IMR-90 (cell line): ENCODE measurements around the gene MMAB. TPM values are rescaled to one million over a fixed set of nuclear protein-coding genes. Genes with fewer than 3 reads are reported as not detected.

Experiments
- ATAC-seq: fragments of 200-7000 bp; cut with Tn5 transposase; 2 replicates; pipeline ENCODE4 v1.9.1; 2020; ENCODE audit warnings: low read depth, mild to moderate bottlenecking, moderate library complexity
- BruUV-seq: library from RNA; stranded (reverse); fragments of 400-500 nt; replicated peaks from 2 replicates; lab custom pipeline; 2021; lab: Mats Ljungman, UMichigan
- CTCF ChIA-PET: fragments of 300-600 bp; formaldehyde crosslinking; extraction: SDS; loops from one replicate; lab custom pipeline; 2021; ENCODE audit warnings: antibody characterized with exemption; lab: Yijun Ruan, JAX
- POLR2A ChIA-PET: fragments of 300-600 bp; sonication (Branson Sonifier 250); formaldehyde crosslinking; loops from one replicate; lab custom pipeline; 2022; ENCODE audit warnings: antibody characterized with exemption; ENCODE audit not compliant: unreplicated experiment; lab: Charles Lee
- DNase-seq: peaks from one replicate; pipeline ENCODE4 v3.0.0; 2013
- H2AFZ ChIP-seq: replicated peaks from 2 replicates; pipeline ENCODE3; 2013; ENCODE audit warnings: low read length, mild to moderate bottlenecking; ENCODE audit not compliant: poor library complexity
- H2AK5ac ChIP-seq: 2 replicates; pipeline ENCODE4 v1.6.1; 2013; ENCODE audit warnings: low read depth, low read length, inconsistent platforms
- H2AK9ac ChIP-seq: replicated peaks from 2 replicates; pipeline ENCODE3; 2013; ENCODE audit warnings: mild to moderate bottlenecking, low read depth, low read length, moderate library complexity; ENCODE audit not compliant: poor library complexity
- H2BK120ac ChIP-seq: 2 replicates; pipeline ENCODE4 v1.6.1; 2013; ENCODE audit warnings: low read depth, low read length, inconsistent platforms
- H2BK15ac ChIP-seq: 3 replicates; pipeline ENCODE4 v1.6.1; 2013; ENCODE audit warnings: low read depth, low read length, inconsistent platforms
- H2BK20ac ChIP-seq: 2 replicates; pipeline ENCODE4 v1.6.1; 2013; ENCODE audit warnings: low read depth, mild to moderate bottlenecking, inconsistent platforms, low read length, moderate library complexity
- H2BK5ac ChIP-seq: 2 replicates; pipeline ENCODE4 v1.6.1; 2013; ENCODE audit warnings: mild to moderate bottlenecking, low read depth, low read length, inconsistent platforms; ENCODE audit not compliant: poor library complexity, severe bottlenecking
- H3K14ac ChIP-seq: replicated peaks from 2 replicates; pipeline ENCODE4 v1.6.1; 2013; ENCODE audit warnings: low read depth, low read length, inconsistent platforms
- H3K18ac ChIP-seq: 2 replicates; pipeline ENCODE4 v1.6.1; 2013; ENCODE audit warnings: low read depth, low read length, control low read depth
- H3K23ac ChIP-seq: 2 replicates; pipeline ENCODE4 v1.6.1; 2013; ENCODE audit warnings: low read depth, low read length, inconsistent platforms
- H3K27ac ChIP-seq: 2 replicates; pipeline ENCODE4 v1.5.1; 2013; ENCODE audit warnings: mild to moderate bottlenecking, control low read depth, low read length; ENCODE audit not compliant: insufficient read depth
- H3K27me3 ChIP-seq: 2 replicates; pipeline ENCODE4 v1.6.1; 2013; ENCODE audit warnings: low read length; ENCODE audit not compliant: control insufficient read depth, insufficient read depth
- H3K36me3 ChIP-seq: 2 replicates; pipeline ENCODE4 v1.6.1; 2013; ENCODE audit warnings: low read length, mixed read lengths; ENCODE audit not compliant: control insufficient read depth, insufficient read depth
- H3K4ac ChIP-seq: 2 replicates; pipeline ENCODE4 v1.6.1; 2013; ENCODE audit warnings: low read depth, low read length, inconsistent platforms
- H3K4me1 ChIP-seq: 2 replicates; pipeline ENCODE4 v1.6.1; 2013; ENCODE audit warnings: low read length, mixed read lengths; ENCODE audit not compliant: control insufficient read depth, insufficient read depth
- H3K4me2 ChIP-seq: 2 replicates; pipeline ENCODE4 v1.6.1; 2013; ENCODE audit warnings: low read depth, mild to moderate bottlenecking, control low read depth, low read length, moderate library complexity
- H3K4me3 ChIP-seq: 2 replicates; pipeline ENCODE4 v1.5.1; 2013; ENCODE audit warnings: low read depth, mild to moderate bottlenecking, control low read depth, low read length, moderate library complexity; ENCODE audit not compliant: insufficient read depth
- H3K56ac ChIP-seq: 2 replicates; pipeline ENCODE4 v1.6.1; 2013; ENCODE audit warnings: low read length, inconsistent platforms; ENCODE audit not compliant: insufficient read depth; ENCODE audit errors: extremely low read depth
- H3K79me1 ChIP-seq, 2 experiments: 2 replicates each; pipeline ENCODE4 v1.6.1; 2013; ENCODE audit warnings: low read length in 2 of 2, inconsistent platforms in 1 of 2, low read depth in 1 of 2
- H3K9ac ChIP-seq: 2 replicates; pipeline ENCODE4 v1.6.1; 2013; ENCODE audit warnings: low read depth, low read length, control low read depth
- H3K9me1 ChIP-seq: 2 replicates; pipeline ENCODE4 v1.6.1; 2013; ENCODE audit warnings: low read length, inconsistent platforms; ENCODE audit not compliant: insufficient read depth
- H3K9me3 ChIP-seq: 2 replicates; pipeline ENCODE4 v1.6.1; 2013; ENCODE audit warnings: low read length; ENCODE audit not compliant: control insufficient read depth, insufficient read depth
- H4K20me1 ChIP-seq: 2 replicates; pipeline ENCODE4 v1.6.1; 2013; ENCODE audit warnings: low read length, inconsistent platforms; ENCODE audit not compliant: insufficient read depth
- H4K5ac ChIP-seq: 2 replicates; pipeline ENCODE4 v1.6.1; 2013; ENCODE audit warnings: mild to moderate bottlenecking, low read depth, low read length, control low read depth
- H4K8ac ChIP-seq, 2 experiments: 2 replicates each; pipeline ENCODE4 v1.6.1; 2013; ENCODE audit warnings: low read depth in 2 of 2, low read length in 2 of 2, control low read depth in 1 of 2, inconsistent platforms in 1 of 2
- H4K91ac ChIP-seq: 2 replicates; pipeline ENCODE4 v1.6.1; 2013; ENCODE audit warnings: low read depth, low read length, inconsistent platforms; ENCODE audit not compliant: insufficient read depth
- CEBPB ChIP-seq: IDR thresholded peaks from 2 replicates; pipeline ENCODE4 v1.6.1; 2012; ENCODE audit warnings: low read depth, low read length, improper control_type of control experiment
- CHD1 ChIP-seq: IDR thresholded peaks from 2 replicates; pipeline ENCODE4 v1.6.1; 2012; ENCODE audit warnings: low read depth, low read length, improper control_type of control experiment
- ELK1 ChIP-seq: fragments of 150-350 bp; IDR thresholded peaks from 2 replicates; pipeline ENCODE4 v1.6.1; 2016; ENCODE audit warnings: low read depth, mild to moderate bottlenecking, low read length, moderate library complexity, borderline replicate concordance
- FOS ChIP-seq: fragments of 150-350 bp; IDR thresholded peaks from 2 replicates; pipeline ENCODE4 v1.6.1; 2016; ENCODE audit warnings: low read depth, low read length
- MAFK ChIP-seq: IDR thresholded peaks from 2 replicates; pipeline ENCODE4 v1.6.1; 2012; ENCODE audit warnings: low read depth, low read length, improper control_type of control experiment
- MAZ ChIP-seq: IDR thresholded peaks from 2 replicates; pipeline ENCODE4 v1.6.1; 2012; ENCODE audit warnings: low read depth, mild to moderate bottlenecking, low read length, improper control_type of control experiment, moderate library complexity, borderline replicate concordance
- MXI1 ChIP-seq: IDR thresholded peaks from 2 replicates; pipeline ENCODE4 v1.6.1; 2012; ENCODE audit warnings: low read depth, mild to moderate bottlenecking, low read length, moderate library complexity, borderline replicate concordance
- RAD21 ChIP-seq: IDR thresholded peaks from 2 replicates; pipeline ENCODE4 v1.6.1; 2012; ENCODE audit warnings: low read length, improper control_type of control experiment
- RCOR1 ChIP-seq: IDR thresholded peaks from 2 replicates; pipeline ENCODE4 v1.6.1; 2012; ENCODE audit warnings: mild to moderate bottlenecking, low read length, improper control_type of control experiment; ENCODE audit not compliant: insufficient replicate concordance
- USF2 ChIP-seq: fragments of 150-350 bp; IDR thresholded peaks from 2 replicates; pipeline ENCODE4 v1.6.1; 2017; ENCODE audit warnings: mild to moderate bottlenecking, antibody characterized with exemption, low read length, low read depth
- WGBS, 2 experiments: methylation state at CpG; one replicate each; pipeline versions ENCODE4 v1.1.5 to v1.1.7; 2013; ENCODE audit warnings: missing lambda C conversion rate in 2 of 2; ENCODE audit not compliant: insufficient read length in 1 of 2; ENCODE audit errors: extremely low coverage in 2 of 2; 5-methylcytosine and 5-hydroxymethylcytosine counted together
- dilution Hi-C: fragments of 300-500 bp; cut with HindIII; formaldehyde crosslinking; loops from one replicate; pipeline ENCODE4 v1.14.3; 2018; ENCODE audit warnings: low sequenced_read_pairs; ENCODE audit not compliant: unreplicated experiment
- in situ Hi-C: fragments of 300-500 bp; cut with MboI; formaldehyde crosslinking; loops from 3 replicates; pipeline ENCODE4 v1.14.3; 2019; ENCODE audit warnings: low sequenced_read_pairs, inconsistent platforms, mixed read lengths
- intact Hi-C: fragments of 100-400 bp; cut with micrococcal nuclease; formaldehyde crosslinking; loops from 2 replicates; pipeline ENCODE4 v1.10.0; 2022
- polyA plus RNA-seq, 3 experiments: library from polyadenylated mRNA; depleted of rRNA; stranded (reverse); fragments of >200 nt; gene quantifications; 2 replicates each; pipeline ENCODE4 v1.2.3, GENCODE V29; 2012; ENCODE audit warnings: low replicate concordance in 1 of 3
- total RNA-seq: library from RNA; depleted of rRNA; stranded (reverse); fragments of >200 nt; gene quantifications from 2 replicates; pipeline ENCODE4 v1.2.3, GENCODE V29; 2012

MMAB gene
- total and polyA plus RNA-seq, 2 of the 4 experiments (the other 2 are of a cell fraction) = 16.5 to 16.9 TPM

GRCh38 chr12:109554761-109555160 is 18.5 kb downstream of the MMAB start:
- H2BK20ac ChIP-seq = no peak overlapping the region
- ChIA-PET POLR2A (no interaction called here), CTCF (interaction anchor here (0.7 kb wide), 1 partner anchor 10 kb away, joined by 3 read pairs; no protein-coding TSS in a partner anchor)
- no peak overlapping the region for H2BK120ac ChIP-seq
- 96% methylated on average over 4 of the region's 6 CpGs; no CpG with 5 or more reads in 1 of the 2 experiments for WGBS, 2 experiments
- H3K9me3 ChIP-seq = no peaks in the 10 kb centered on the region
- no peaks in the 10 kb centered on the region for H3K79me1 ChIP-seq
- H2BK15ac ChIP-seq = no peak overlapping the region
- no peaks in the 10 kb centered on the region for H3K36me3 ChIP-seq
- H3K9me1 ChIP-seq = no peaks in the 10 kb centered on the region
- intact Hi-C loops (no loop called here), in situ Hi-C loops (no loop called here), dilution Hi-C loops (no loop called here)
- no peak overlapping the region for H3K18ac ChIP-seq
- H3K14ac ChIP-seq = no peak overlapping the region
- no peak overlapping the region for H3K56ac ChIP-seq
- no peak overlapping the region for H3K4me2 ChIP-seq
- H2AFZ ChIP-seq = no peak overlapping the region
- H3K4ac ChIP-seq = no peak overlapping the region
- TF ChIP-seq USF2 = no peak
- no peak for TF ChIP-seq RAD21
- no peak for TF ChIP-seq ELK1
- no peak for TF ChIP-seq CHD1
- TF ChIP-seq FOS = no peak
- TF ChIP-seq MXI1 = no peak
- TF ChIP-seq RCOR1 = no peak
- no peak for TF ChIP-seq CEBPB
- no peak for TF ChIP-seq MAFK
- TF ChIP-seq MAZ = no peak
- no peak overlapping the region for H4K91ac ChIP-seq
- H3K4me1 ChIP-seq = no peaks in the 10 kb centered on the region
- no peak overlapping the region for H4K5ac ChIP-seq
- H3K4me3 ChIP-seq = no peak overlapping the region
- ATAC-seq (no peak), DNase-seq (no peak)
- H2AK5ac ChIP-seq = no peak overlapping the region
- no peak overlapping the region for H3K9ac ChIP-seq
- BruUV-seq = no TSS peak
- H3K27me3 ChIP-seq = peaks cover 29% of the 10 kb centered on the region
- H3K23ac ChIP-seq = no peak overlapping the region
- H4K20me1 ChIP-seq = no peaks in the 10 kb centered on the region
- H4K8ac ChIP-seq = no peak overlapping the region
- H2BK5ac ChIP-seq = no peak overlapping the region
- H3K27ac ChIP-seq = no peak overlapping the region
- H2AK9ac ChIP-seq = no peak overlapping the region
